GM12878 (cell line): ENCODE data around the gene TTR.

ENCODE experiments used
- CTCF ChIP-seq, 3 experiments: IDR thresholded peaks in 2 of 3; conservative IDR thresholded peaks in 1 of 3; 2 replicates each; pipeline ENCODE4 v1.5.1; 2011; ENCODE audit warnings: low read depth in 3 of 3, low read length in 3 of 3, mild to moderate bottlenecking in 3 of 3, control low read depth in 2 of 3, moderate library complexity in 2 of 3, inconsistent platforms in 1 of 3, mixed read lengths in 1 of 3; ENCODE audit not compliant: control insufficient read depth in 2 of 3, insufficient read depth in 1 of 3; ENCODE audit errors: extremely low read depth in 1 of 3
- EZH2 ChIP-seq: IDR thresholded peaks from 2 replicates; pipeline ENCODE4 v1.6.1; 2012; ENCODE audit warnings: low read depth, mild to moderate bottlenecking, control low read depth, inconsistent platforms, low read length, borderline replicate concordance; ENCODE audit not compliant: control insufficient read depth
- GABPA ChIP-seq: IDR thresholded peaks from 2 replicates; pipeline ENCODE4 v1.6.1; 2014; ENCODE audit warnings: antibody characterized with exemption, low read depth, mild to moderate bottlenecking, inconsistent platforms
- MAX ChIP-seq: IDR thresholded peaks from 2 replicates; pipeline ENCODE4 v1.6.1; 2012; ENCODE audit warnings: low read depth, low read length, improper control_type of control experiment
- POLR2A ChIP-seq: IDR thresholded peaks from 2 replicates; pipeline ENCODE4 v1.6.1; 2011; ENCODE audit warnings: low read depth, mild to moderate bottlenecking, low read length
- POLR2AphosphoS5 ChIP-seq: IDR thresholded peaks from 2 replicates; pipeline ENCODE4 v1.6.1; 2011; ENCODE audit warnings: mild to moderate bottlenecking, low read length, inconsistent platforms
- RAD51 ChIP-seq: fragments of 450-650 bp; IDR thresholded peaks from 2 replicates; pipeline ENCODE4 v1.6.1; 2016; ENCODE audit warnings: moderate library complexity, mild to moderate bottlenecking, inconsistent platforms
- TF ChIP-seq, protein P1 (sequence below): IDR thresholded peaks from 2 replicates; pipeline ENCODE4 v1.6.1; 2011; ENCODE audit warnings: borderline replicate concordance, low read depth, mild to moderate bottlenecking, moderate library complexity, low read length; ENCODE audit not compliant: insufficient read depth, poor library complexity, severe bottlenecking

GRCh38 chr18:31557446-31557845 lies 34.2 kb upstream of the TTR start:
- TF ChIP-seq MAX (no peak), POLR2A (no peak), EZH2 (no peak), POLR2AphosphoS5 (no peak), CTCF (IDR thresholded peaks at IDR 0.05 in 2 of 3, conservative IDR thresholded peaks at IDR 0.05 in 1 of 3; ENCODE audit: control insufficient read depth in 2 of 3, extremely low read depth in 1 of 3, insufficient read depth in 1 of 3, low read depth in 3 of 3, low read length in 3 of 3) (no peak), GABPA (no peak), RAD51 (no peak)
- TF ChIP-seq, protein P1, sequence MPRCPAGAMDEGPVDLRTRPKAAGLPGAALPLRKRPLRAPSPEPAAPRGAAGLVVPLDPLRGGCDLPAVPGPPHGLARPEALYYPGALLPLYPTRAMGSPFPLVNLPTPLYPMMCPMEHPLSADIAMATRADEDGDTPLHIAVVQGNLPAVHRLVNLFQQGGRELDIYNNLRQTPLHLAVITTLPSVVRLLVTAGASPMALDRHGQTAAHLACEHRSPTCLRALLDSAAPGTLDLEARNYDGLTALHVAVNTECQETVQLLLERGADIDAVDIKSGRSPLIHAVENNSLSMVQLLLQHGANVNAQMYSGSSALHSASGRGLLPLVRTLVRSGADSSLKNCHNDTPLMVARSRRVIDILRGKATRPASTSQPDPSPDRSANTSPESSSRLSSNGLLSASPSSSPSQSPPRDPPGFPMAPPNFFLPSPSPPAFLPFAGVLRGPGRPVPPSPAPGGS: no peak
